Thyroid gland (tissue), 4 donors: ENCODE data around the gene TCEANC.

Experiments
- CTCF ChIP-seq, 6 experiments: fragments of 200-600 bp in 3 of 6; fragments of 450-650 bp in 3 of 6; sonication (generic) in 3 of 6; IDR thresholded peaks; one replicate each; pipeline ENCODE4 v1.5.1; 2016 to 2019; ENCODE audit warnings: antibody characterized with exemption in 6 of 6, mild to moderate bottlenecking in 2 of 6, inconsistent platforms in 1 of 6, moderate library complexity in 1 of 6
- POLR2A ChIP-seq, 2 donors: fragments of 450-650 bp; IDR thresholded peaks; one replicate each; pipeline ENCODE4 v1.6.1; 2017; ENCODE audit warnings: antibody characterized with exemption in 2 of 2, mild to moderate bottlenecking in 2 of 2, moderate library complexity in 1 of 2

- TF ChIP-seq CTCF (IDR thresholded peaks at IDR 0.05) (no peak), POLR2A (IDR thresholded peaks at IDR 0.05) (no peak)
These were observed 37.9 kb downstream of the TCEANC start for GRCh38 chrX:13690836-13691235.
